Measurements from ENCODE around the gene LSS. TPM values are rescaled to one million over a fixed set of nuclear protein-coding genes. Genes with fewer than 3 reads are reported as not detected.
"Not testable (repeated sequence)": the region's sequence is repeated elsewhere in the genome, so short reads cannot be mapped to it uniquely, and the experiment has no call there.

The LSS gene
- total RNA-seq, 2 donors from 2014 or later, result 30.8 to 43.8 TPM

DNA sequence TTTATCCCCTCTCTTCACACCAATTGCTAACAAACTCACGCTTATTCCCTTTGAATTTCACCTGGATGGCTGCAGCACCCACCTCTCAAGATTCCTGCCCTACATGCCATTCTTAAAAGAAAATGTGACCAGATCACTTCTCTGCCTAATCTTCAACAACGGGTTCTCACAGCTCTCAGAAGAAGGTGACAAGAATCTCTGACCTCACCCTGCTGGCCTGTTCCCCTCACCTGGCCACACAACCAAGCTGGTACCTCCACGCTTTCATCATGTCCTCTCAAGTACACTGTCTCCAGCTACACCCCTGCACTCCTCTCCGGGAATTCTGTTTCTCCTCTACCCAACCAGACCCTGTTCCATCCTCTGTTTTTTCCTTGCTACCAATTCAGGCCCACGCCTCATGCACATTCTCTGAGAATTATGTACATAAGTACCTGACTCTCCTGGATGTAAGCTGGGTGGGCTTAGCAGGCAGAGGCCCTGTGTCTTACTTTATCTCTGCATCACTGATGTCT lies 5.9 kb upstream of the LSS start:
- peak overlapping the region; percentile 16 for H3K27ac Mint-ChIP-seq
- peaks cover 5% of the 10 kb centered on the region for H3K4me1 Mint-ChIP-seq
- H3K36me3 Mint-ChIP-seq (ENCODE audit: low read depth), result peaks cover 81% of the 10 kb centered on the region
- no peaks in the 10 kb centered on the region for H3K9me3 Mint-ChIP-seq
- ATAC-seq (replicated peaks), result no peak
- no peak overlapping the region for H3K4me3 Mint-ChIP-seq
- H3K27me3 Mint-ChIP-seq, result no peaks in the 10 kb centered on the region

DNA sequence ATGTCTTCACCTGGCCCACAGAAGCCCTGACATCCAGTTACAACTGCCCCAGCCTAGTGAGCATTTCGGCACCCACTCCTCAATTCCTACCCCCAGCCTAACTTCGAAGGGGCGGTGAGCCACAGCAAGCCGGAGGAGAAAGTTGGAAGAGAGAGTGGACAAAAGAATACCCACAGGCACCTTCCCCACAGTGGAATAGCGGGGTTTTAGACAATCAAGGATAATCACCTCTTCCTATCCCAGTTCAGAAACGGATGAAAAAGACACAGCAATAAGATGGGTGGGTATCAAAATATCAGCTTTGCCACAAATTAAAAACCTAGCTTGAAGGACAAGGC lies 1.3 kb upstream of the LSS start:
- Mint-ChIP-seq H3K4me3 (peak overlapping the region; percentile 74), H3K27ac (peak overlapping the region; percentile 10), H3K4me1 (peaks cover 36% of the 10 kb centered on the region), H3K36me3 (ENCODE audit: low read depth) (peaks cover 38% of the 10 kb centered on the region), H3K27me3 (no peaks in the 10 kb centered on the region), H3K9me3 (no peaks in the 10 kb centered on the region)
- no peak for ATAC-seq (replicated peaks)

DNA sequence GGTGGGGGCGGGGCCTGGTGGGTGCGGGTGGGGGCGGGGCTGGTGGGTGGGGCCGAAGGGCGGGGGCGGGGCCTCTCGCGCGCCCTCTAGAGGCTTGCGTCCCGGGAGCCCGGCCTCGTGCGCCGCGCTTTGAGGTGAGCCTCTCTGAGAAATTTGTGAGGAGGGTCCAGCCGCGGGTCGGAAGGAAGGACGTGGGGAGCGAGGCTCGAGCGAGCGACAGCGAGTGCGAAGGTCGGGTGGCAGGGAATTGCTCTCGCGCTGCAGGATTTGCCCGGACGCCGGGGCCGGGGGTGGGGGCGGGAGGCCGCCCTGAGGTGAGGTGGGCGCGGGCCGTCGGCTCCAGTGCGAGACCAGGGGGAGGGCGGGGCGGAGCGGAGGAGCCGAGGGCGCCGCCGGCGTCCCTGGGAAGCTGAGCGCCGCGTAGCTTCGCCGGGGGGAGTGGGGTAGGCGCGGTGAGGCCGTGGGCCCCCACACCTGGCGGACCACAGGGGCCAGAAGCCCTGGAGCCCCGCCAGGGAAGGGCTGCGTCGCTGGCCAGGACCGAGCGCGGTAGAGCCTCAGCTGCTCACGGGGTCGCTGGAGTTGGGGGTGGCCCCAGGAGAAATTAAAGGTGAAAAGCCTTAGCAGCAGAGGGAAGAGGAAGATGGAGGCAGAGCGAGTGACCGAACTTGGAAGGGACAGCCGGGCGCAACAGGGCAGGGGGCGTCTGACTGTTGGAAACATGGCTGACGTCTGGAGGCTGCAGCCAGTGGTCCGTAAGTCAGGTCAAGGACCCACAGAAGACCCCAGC lies 754 bp upstream of the LSS start:
- Mint-ChIP-seq H3K27ac (peak overlapping the region; percentile 86), H3K4me1 (peaks cover 36% of the 10 kb centered on the region), H3K4me3 (peak overlapping the region; percentile 74), H3K9me3 (no peaks in the 10 kb centered on the region), H3K36me3 (ENCODE audit: low read depth) (peaks cover 33% of the 10 kb centered on the region), H3K27me3 (no peaks in the 10 kb centered on the region)
- ATAC-seq (replicated peaks), result peak; percentile 53

DNA sequence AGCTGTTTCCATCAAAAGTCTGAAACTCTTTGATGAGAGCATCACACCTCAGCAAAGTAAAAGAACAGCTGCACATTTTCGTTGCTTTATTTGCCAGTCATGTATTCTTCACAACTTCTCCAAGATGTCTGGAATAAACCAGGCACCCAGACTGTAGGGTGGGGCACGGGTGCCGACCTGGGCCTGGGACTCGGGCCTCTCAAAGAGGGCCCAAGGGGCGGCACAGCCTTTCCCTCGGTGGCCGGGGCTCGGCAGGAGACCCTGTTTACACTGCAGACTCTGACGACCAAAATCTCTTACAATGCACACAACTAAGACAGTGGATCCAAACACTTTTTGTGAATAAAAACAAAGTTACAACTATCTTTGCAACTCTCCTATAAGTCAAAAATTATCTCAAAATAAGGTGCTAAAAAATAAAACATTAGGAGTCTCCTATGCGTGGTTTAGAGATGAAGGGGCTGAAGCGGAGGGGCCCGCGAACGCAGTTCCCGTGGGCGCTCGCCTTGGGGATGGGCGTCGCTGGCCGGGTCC lies 696 bp downstream of the LSS start:
- Mint-ChIP-seq H3K9me3 (no peaks in the 10 kb centered on the region), H3K4me1 (peaks cover 30% of the 10 kb centered on the region), H3K36me3 (ENCODE audit: low read depth) (peaks cover 18% of the 10 kb centered on the region), H3K27ac (peak overlapping the region; percentile 80), H3K27me3 (no peaks in the 10 kb centered on the region), H3K4me3 (peak overlapping the region; percentile 74)
- no peak for ATAC-seq (replicated peaks)

DNA sequence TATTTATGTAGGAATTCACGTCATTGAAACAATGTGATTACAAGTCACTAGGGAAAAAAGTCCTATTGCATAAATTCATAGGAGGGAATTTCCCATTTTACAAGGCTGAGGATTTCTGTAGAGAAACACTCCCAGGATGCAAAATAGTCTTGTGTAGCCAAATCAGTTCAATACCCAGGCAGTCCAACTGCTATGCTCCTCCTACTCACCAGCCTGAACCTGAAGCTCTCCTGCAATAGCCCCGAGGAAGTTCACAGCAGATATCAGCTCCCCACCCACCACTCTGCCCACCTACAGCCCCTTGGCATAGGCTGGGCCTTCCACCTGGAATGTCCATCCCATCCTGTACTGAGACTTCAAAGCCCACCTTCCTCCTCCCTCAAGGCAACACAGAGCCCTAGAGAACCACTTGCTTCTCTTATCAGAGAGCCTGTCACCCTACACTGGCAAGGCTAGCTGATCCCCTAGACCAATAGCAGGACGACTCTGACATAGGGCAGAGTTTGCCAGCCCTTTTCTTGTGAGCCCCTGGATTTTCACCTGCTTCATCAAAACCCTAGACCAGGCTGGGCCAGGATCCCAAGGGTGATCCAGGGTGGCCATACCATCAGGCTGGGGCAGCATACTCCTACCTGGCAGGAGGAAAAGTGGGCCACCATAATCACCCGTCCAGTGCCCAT lies 1.5 kb downstream of the LSS start:
- Mint-ChIP-seq H3K36me3 (ENCODE audit: low read depth) (peaks cover 17% of the 10 kb centered on the region), H3K4me3 (peak overlapping the region; percentile 74), H3K27ac (peak overlapping the region; percentile 80), H3K4me1 (peaks cover 30% of the 10 kb centered on the region), H3K9me3 (no peaks in the 10 kb centered on the region), H3K27me3 (no peaks in the 10 kb centered on the region)
- ATAC-seq (replicated peaks), result peak; percentile 11

DNA sequence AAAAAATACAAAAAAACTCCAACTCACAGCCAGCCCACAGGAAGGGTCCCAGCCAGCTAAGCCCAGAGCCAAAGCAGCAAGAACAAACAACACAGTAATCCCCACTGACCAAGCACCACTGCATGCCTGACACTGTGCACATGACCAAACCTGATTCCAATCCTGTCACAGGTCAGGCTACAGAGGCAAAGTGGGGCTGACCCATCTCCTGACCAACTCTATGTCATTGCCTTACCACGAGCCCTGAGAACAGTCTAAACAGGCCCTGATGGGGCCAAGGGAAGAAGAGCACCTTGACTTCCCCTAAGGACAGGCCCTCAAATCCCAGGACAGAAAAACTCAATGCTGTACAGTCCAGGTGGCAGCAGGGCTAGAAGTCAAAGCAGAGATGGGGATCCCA lies 2.4 kb downstream of the LSS start:
- H3K27ac Mint-ChIP-seq, result peak overlapping the region; percentile 80

DNA sequence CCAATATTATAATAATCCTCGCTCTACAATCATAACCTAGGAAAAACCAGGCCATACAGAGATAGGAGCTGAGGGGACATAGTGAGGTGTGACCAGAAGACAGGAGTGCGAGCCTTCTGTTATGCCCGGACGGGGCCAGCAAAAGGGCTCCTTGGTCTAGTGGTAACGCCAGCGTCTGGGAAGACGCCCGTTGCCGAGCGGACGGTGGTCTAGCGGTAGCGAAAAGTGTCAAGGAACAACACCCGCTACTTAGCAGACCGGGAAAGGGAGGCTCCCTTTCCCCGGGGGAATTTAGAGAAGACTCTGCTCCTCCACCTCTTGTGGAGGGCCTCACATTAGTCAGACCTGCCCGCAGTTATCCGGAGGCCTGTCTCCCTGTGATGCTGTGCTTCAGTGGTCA lies 4.9 kb downstream of the LSS start:
- H3K27ac Mint-ChIP-seq; H3K27me3 Mint-ChIP-seq; H3K9me3 Mint-ChIP-seq; ATAC-seq (replicated peaks); H3K4me3 Mint-ChIP-seq: not testable (repeated sequence)
- H3K4me1 Mint-ChIP-seq, result peaks cover 25% of the 10 kb centered on the region
- peaks cover 31% of the 10 kb centered on the region for H3K36me3 Mint-ChIP-seq (ENCODE audit: low read depth)

More for the DNA sequence above, 2.4 kb downstream of the LSS start:
- no peak for ATAC-seq (replicated peaks)
- peaks cover 17% of the 10 kb centered on the region for H3K36me3 Mint-ChIP-seq (ENCODE audit: low read depth)
- H3K27me3 Mint-ChIP-seq, result no peaks in the 10 kb centered on the region
- H3K9me3 Mint-ChIP-seq, result no peaks in the 10 kb centered on the region
- H3K4me3 Mint-ChIP-seq, result peak overlapping the region; percentile 74
- peaks cover 30% of the 10 kb centered on the region for H3K4me1 Mint-ChIP-seq

DNA sequence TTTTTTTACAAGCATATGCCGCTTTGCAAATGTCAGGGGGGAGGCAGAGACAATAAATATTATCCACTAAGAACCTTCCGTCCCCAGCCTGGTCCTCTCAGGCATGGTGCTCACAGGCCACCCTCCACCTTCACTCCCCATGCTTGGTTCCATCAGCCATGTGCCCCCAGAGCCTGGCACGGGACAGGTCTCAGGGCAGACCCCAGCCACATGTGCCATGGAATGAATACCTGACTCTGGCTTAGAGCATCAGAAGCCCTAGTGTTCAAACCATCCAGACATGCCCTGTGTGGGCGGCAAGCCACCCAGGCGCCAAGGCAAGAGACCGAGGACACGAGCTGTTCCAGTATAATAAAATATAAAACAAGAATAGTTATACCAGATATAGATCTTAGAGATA lies 5.4 kb downstream of the LSS start:
- Mint-ChIP-seq H3K27me3 (no peaks in the 10 kb centered on the region), H3K4me1 (peaks cover 25% of the 10 kb centered on the region), H3K4me3 (no peak overlapping the region), H3K36me3 (ENCODE audit: low read depth) (peaks cover 31% of the 10 kb centered on the region), H3K9me3 (no peaks in the 10 kb centered on the region), H3K27ac (no peak overlapping the region)
- no peak for ATAC-seq (replicated peaks)

DNA sequence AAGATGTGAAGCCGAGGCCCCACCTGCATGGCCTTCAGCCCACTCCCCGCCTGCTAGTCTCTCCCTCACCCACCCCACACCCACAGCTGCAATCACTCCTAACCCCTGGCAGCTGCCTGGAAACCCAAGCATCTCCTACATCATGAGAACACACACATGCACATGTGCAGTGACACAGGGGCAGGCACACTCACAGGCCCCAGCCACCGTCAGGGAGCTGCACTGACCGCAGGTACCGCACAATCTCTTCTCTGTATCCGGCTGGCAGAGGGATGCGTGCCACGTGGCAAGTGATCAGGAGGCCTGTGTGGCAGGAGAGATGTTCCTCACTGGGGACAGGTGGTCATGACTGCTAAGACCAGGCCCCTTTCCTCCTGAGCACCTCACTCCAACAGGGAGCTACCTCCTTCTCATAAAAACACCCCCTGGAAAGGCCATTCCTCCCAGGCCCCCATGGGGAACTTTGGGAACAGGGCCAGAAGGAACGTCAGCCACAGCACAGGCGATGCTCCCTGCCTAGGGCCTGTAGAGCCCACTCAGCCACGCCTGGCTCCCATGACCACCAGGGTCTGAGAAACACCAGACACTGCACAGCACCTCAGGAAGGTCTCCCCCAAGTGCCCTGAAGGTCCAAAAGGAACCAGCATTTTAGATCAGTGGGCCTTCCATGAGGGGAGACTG lies 6.0 kb downstream of the LSS start:
- no peak overlapping the region for H3K27ac Mint-ChIP-seq
- no peaks in the 10 kb centered on the region for H3K9me3 Mint-ChIP-seq
- no peak overlapping the region for H3K4me3 Mint-ChIP-seq
- no peak for ATAC-seq (replicated peaks)
- H3K27me3 Mint-ChIP-seq, result no peaks in the 10 kb centered on the region
- peaks cover 31% of the 10 kb centered on the region for H3K36me3 Mint-ChIP-seq (ENCODE audit: low read depth)
- H3K4me1 Mint-ChIP-seq, result peaks cover 23% of the 10 kb centered on the region

DNA sequence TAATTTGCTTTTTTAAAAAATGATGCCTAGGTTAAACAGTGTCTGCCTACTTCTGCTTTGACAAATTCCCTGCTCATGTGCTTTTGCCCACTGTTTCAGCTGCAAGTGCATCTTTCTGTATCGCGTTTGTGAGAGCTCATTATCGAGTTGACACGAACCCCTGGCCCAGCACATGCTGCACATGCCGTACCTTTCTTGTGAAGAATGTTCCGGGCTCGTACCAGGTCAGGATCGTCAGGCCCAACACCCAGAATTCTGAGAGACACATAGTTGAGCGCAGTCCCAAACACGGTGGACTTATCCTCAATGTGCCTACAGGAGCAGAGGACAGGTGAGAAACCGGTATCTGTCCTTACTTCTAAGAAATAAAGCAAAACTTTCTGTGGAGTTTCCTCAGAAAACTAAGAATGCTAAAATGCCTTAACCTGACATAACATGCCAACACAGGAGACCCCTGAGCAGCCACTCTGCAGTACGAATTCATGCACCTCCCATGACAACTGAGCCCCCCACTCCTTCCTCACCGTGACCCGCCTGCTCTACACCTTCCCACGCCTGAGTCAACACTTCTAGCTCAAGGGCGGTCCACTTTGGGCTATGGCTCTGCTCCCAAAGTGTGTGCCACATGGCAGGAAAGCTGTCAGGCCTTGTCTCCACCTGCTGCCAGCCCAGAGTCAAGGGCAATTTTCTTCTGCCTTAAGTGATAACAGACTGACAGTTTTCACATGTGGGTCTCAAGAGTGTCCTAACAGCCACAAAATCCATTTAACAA lies 6.7 kb downstream of the LSS start:
- Mint-ChIP-seq H3K27ac (no peak overlapping the region), H3K36me3 (ENCODE audit: low read depth) (peaks cover 31% of the 10 kb centered on the region), H3K4me1 (peaks cover 16% of the 10 kb centered on the region), H3K9me3 (no peaks in the 10 kb centered on the region), H3K27me3 (no peaks in the 10 kb centered on the region), H3K4me3 (no peak overlapping the region)
- ATAC-seq (replicated peaks), result no peak

DNA sequence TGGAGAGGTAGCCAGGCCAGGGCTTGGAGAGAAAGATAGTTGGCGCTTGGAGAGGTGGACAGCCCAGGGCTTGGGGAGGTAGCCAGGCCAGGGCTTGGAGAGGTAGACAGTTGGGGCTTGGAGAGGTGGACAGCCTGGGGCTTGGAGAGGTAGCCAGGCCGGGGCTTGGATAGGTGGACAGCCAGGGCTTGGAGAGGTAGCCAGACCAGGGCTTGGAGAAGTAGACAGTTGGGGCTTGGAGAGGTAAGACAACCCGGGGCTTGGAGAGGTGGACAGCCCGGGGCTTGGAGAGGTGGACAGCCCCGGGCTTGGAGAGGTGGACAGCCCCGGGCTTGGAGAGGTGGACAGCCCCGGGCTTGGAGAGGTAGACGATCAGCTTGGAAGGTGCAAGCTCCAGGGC lies 7.7 kb downstream of the LSS start:
- H3K9me3 Mint-ChIP-seq, result no peaks in the 10 kb centered on the region
- no peak overlapping the region for H3K27ac Mint-ChIP-seq
- H3K36me3 Mint-ChIP-seq (ENCODE audit: low read depth), result peaks cover 31% of the 10 kb centered on the region
- H3K4me1 Mint-ChIP-seq, result peaks cover 6% of the 10 kb centered on the region
- no peak for ATAC-seq (replicated peaks)
- H3K4me3 Mint-ChIP-seq, result no peak overlapping the region
- no peaks in the 10 kb centered on the region for H3K27me3 Mint-ChIP-seq

DNA sequence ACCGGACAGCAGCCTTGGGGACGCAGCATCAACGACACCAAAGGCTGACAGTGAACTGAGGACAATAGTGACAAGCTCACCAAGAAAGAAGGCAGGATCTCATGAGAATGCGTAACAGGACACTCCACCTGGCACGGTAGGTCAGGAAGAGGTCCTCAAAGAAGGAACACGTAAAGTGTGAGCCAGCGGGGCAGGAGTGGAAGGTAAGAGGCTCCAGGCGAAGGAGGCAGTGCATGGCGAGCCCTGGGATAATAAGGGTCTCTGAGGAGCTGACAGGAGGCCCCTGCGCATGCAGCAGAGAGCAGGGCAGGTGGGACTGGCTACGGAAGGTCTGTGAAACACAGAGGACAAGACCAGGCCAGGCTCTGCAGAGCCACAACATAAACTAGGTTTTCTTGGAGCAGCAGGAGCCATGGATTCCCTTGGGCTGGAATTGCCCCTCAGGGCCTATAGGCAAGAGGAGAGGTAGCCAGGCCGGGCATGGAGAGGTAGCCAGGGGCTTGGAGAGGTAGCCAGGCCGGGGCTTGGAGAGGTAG lies 8.2 kb downstream of the LSS start:
- H3K4me3 Mint-ChIP-seq, result no peak overlapping the region
- ATAC-seq (replicated peaks), result no peak
- peaks cover under 1% of the 10 kb centered on the region for H3K4me1 Mint-ChIP-seq
- peaks cover 31% of the 10 kb centered on the region for H3K36me3 Mint-ChIP-seq (ENCODE audit: low read depth)
- no peaks in the 10 kb centered on the region for H3K27me3 Mint-ChIP-seq
- H3K9me3 Mint-ChIP-seq, result no peaks in the 10 kb centered on the region
- no peak overlapping the region for H3K27ac Mint-ChIP-seq

DNA sequence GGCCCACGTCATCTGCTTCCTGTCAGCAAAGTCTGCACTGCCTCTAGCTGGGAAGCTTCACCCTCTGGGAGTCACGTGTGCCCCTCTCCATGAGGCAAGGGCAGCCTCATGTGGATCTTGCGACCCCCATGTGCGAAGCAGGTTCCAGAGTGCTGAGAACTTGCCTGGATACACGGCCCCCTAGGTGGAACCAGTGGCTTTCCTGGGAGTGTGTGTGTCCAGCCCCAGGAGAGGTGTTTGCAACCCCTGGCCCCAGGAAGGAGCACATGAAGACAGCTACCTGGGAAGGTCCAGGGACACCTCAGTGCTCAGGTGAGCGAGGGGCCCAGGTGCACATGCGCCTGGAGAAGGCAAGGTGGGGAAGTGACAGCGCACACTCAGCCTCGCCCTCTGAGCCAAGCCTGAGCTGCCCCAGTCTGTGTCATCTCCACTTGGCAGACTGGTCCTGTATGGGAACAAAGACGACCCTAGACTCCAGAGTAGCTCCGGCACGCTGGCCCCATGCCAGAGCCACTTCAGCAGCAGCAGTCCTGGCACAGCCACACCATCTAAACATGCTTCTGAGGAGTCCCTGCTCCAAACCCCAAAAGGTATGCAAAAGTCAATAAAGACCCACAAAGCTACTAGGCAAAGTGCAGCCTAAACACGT lies 8.9 kb downstream of the LSS start:
- Mint-ChIP-seq H3K36me3 (ENCODE audit: low read depth) (peaks cover 31% of the 10 kb centered on the region), H3K27ac (no peak overlapping the region), H3K4me1 (no peaks in the 10 kb centered on the region), H3K27me3 (no peaks in the 10 kb centered on the region), H3K4me3 (no peak overlapping the region), H3K9me3 (no peaks in the 10 kb centered on the region)
- ATAC-seq (replicated peaks), result no peak

All from activated T-helper 17 cell treated with anti-CD3 and anti-CD28 coated beads, Interleukin-2, amount 50 U/mL, for 72 hours (primary cell).